ENCODE results near the gene SMARCB1. TPM values are rescaled to one million over a fixed set of nuclear protein-coding genes. Genes with fewer than 3 reads are reported as not detected.

The SMARCB1 gene
- total and polyA plus RNA-seq, 2 donors (not counting 3 experiments of a cell fraction or from before 2014, with no cell fraction given), result 113 to 148 TPM

- no peak for FAIRE-seq
Observed at GRCh38 chr22:23831261-23831660, 44.5 kb downstream of the SMARCB1 start.

GRCh38 chr22:23831781-23832180 lies 45.0 kb downstream of the SMARCB1 start:
- no peaks in the 10 kb centered on the region for H3K9me1 ChIP-seq (replicated peaks; ENCODE audit: control insufficient read depth, extremely low read depth, insufficient read depth, low read length)
- no peak for DNase-seq (ENCODE audit: low read depth, low spot score)
- no peak overlapping the region for H2AFZ ChIP-seq (ENCODE audit: low read depth, low read length)
- no peaks in the 10 kb centered on the region for H3K4me1 ChIP-seq (ENCODE audit: control insufficient read depth, extremely low read depth, insufficient read depth, low read length)
- no peak for TF ChIP-seq MYC (IDR thresholded peaks at IDR 0.05; ENCODE audit: low read depth, low read length)
- TF ChIP-seq CTCF (IDR thresholded peaks at IDR 0.05; ENCODE audit: extremely low read depth in 1 of 2, insufficient read depth in 1 of 2, low read depth in 1 of 2, low read length in 2 of 2), result no peak
- no peak for TF ChIP-seq MAX (IDR thresholded peaks at IDR 0.05; ENCODE audit: insufficient read depth, insufficient read length)
- no peak for TF ChIP-seq GATA2 (IDR thresholded peaks at IDR 0.05; ENCODE audit: insufficient read depth, insufficient read length, low read depth, low read length)
- no peak for TF ChIP-seq FOS (IDR thresholded peaks at IDR 0.05; ENCODE audit: borderline replicate concordance, insufficient read depth, low read length)
- TF ChIP-seq EZH2 (IDR thresholded peaks at IDR 0.05; ENCODE audit: borderline replicate concordance, low read depth, low read length, severe bottlenecking), result no peak
- no peak for TF ChIP-seq JUN (IDR thresholded peaks at IDR 0.05; ENCODE audit: borderline replicate concordance, insufficient read depth, insufficient read length, low read depth)
- no peak for TF ChIP-seq POLR2AphosphoS5 (IDR thresholded peaks at IDR 0.05; ENCODE audit: insufficient read depth, low read depth, low read length)
- TF ChIP-seq POLR2A (IDR thresholded peaks at IDR 0.05; ENCODE audit: low read depth, low read length), result no peak
- CTCF ChIA-PET, result interaction anchor here (1.6 kb wide), 1 partner anchor 18 kb away, joined by 5 read pairs; no protein-coding TSS in a partner anchor
- POLR2A ChIA-PET, result no interaction called here
- no peaks in the 10 kb centered on the region for H3K27me3 ChIP-seq (ENCODE audit: control insufficient read depth in 2 of 2, insufficient read depth in 2 of 2, low read length in 2 of 2)
- no peaks in the 10 kb centered on the region for H4K20me1 ChIP-seq (replicated peaks; ENCODE audit: control insufficient read depth, extremely low read depth, insufficient read depth, low read length)
- no peak overlapping the region for H3K9ac ChIP-seq (replicated peaks; ENCODE audit: extremely low read depth, insufficient read depth, low read length)
- no peak overlapping the region for H3K27ac ChIP-seq (ENCODE audit: insufficient read depth, low read depth, low read length)
- intact Hi-C loops (cut with micrococcal nuclease), result no loop called here
- FAIRE-seq, result no peak
- no peaks in the 10 kb centered on the region for H3K9me3 ChIP-seq (replicated peaks; ENCODE audit: control insufficient read depth, insufficient read depth, low read length)
- H3K4me3 ChIP-seq (replicated peaks in 1 of 3; ENCODE audit: insufficient read depth in 1 of 3, low read depth in 1 of 3, low read length in 3 of 3), result no peak overlapping the region
- BruUV-seq (replicated peaks), result no TSS peak
- no peaks in the 10 kb centered on the region for H3K79me2 ChIP-seq (ENCODE audit: control insufficient read depth, insufficient read depth, low read length)
- no peak overlapping the region for H3K4me2 ChIP-seq (ENCODE audit: insufficient read depth, low read length)
- dilution Hi-C loops (cut with MboI; ENCODE audit: extremely low pct_ligation_motif_present, low sequenced_read_pairs), result no loop called here
- peaks cover 16 to 53% of the 10 kb centered on the region in 2 experiments for H3K36me3 ChIP-seq (ENCODE audit: control insufficient read depth in 2 of 2, extremely low read depth in 1 of 2, insufficient read depth in 2 of 2, low read length in 2 of 2)

More at GRCh38 chr22:23831261-23831660, 44.5 kb downstream of the SMARCB1 start:
- H3K27ac ChIP-seq (ENCODE audit: insufficient read depth, low read depth, low read length), result no peak overlapping the region
- no peaks in the 10 kb centered on the region for H3K27me3 ChIP-seq (ENCODE audit: control insufficient read depth in 2 of 2, insufficient read depth in 2 of 2, low read length in 2 of 2)
- TF ChIP-seq MAX (IDR thresholded peaks at IDR 0.05; ENCODE audit: insufficient read depth, insufficient read length), result no peak
- TF ChIP-seq MYC (IDR thresholded peaks at IDR 0.05; ENCODE audit: low read depth, low read length), result no peak
- no peak for TF ChIP-seq POLR2A (IDR thresholded peaks at IDR 0.05; ENCODE audit: low read depth, low read length)
- no peak for TF ChIP-seq JUN (IDR thresholded peaks at IDR 0.05; ENCODE audit: borderline replicate concordance, insufficient read depth, insufficient read length, low read depth)
- TF ChIP-seq GATA2 (IDR thresholded peaks at IDR 0.05; ENCODE audit: insufficient read depth, insufficient read length, low read depth, low read length), result no peak
- ChIA-PET CTCF (interaction anchor here (1.6 kb wide), 1 partner anchor 19 kb away, joined by 5 read pairs; no protein-coding TSS in a partner anchor), POLR2A (no interaction called here)
- H3K4me3 ChIP-seq (replicated peaks in 1 of 3; ENCODE audit: insufficient read depth in 1 of 3, low read depth in 1 of 3, low read length in 3 of 3), result no peak overlapping the region
- no peaks in the 10 kb centered on the region for H3K9me3 ChIP-seq (replicated peaks; ENCODE audit: control insufficient read depth, insufficient read depth, low read length)
- no peak overlapping the region for H3K4me2 ChIP-seq (ENCODE audit: insufficient read depth, low read length)
- H3K36me3 ChIP-seq (ENCODE audit: control insufficient read depth in 2 of 2, extremely low read depth in 1 of 2, insufficient read depth in 2 of 2, low read length in 2 of 2), result peaks cover 17 to 54% of the 10 kb centered on the region in 2 experiments
- dilution Hi-C loops (cut with MboI; ENCODE audit: extremely low pct_ligation_motif_present, low sequenced_read_pairs) (no loop called here), intact Hi-C loops (cut with micrococcal nuclease) (no loop called here)
- no peaks in the 10 kb centered on the region for H3K79me2 ChIP-seq (ENCODE audit: control insufficient read depth, insufficient read depth, low read length)
- H3K9me1 ChIP-seq (replicated peaks; ENCODE audit: control insufficient read depth, extremely low read depth, insufficient read depth, low read length), result no peaks in the 10 kb centered on the region
- no peak overlapping the region for H2AFZ ChIP-seq (ENCODE audit: low read depth, low read length)
- BruUV-seq (replicated peaks), result no TSS peak
- no peak overlapping the region for H3K9ac ChIP-seq (replicated peaks; ENCODE audit: extremely low read depth, insufficient read depth, low read length)
- H4K20me1 ChIP-seq (replicated peaks; ENCODE audit: control insufficient read depth, extremely low read depth, insufficient read depth, low read length), result no peaks in the 10 kb centered on the region
- no peaks in the 10 kb centered on the region for H3K4me1 ChIP-seq (ENCODE audit: control insufficient read depth, extremely low read depth, insufficient read depth, low read length)
- DNase-seq (ENCODE audit: low read depth, low spot score), result no peak

All from endothelial cell of umbilical vein (primary cell).